Gastroesophageal sphincter (tissue), 4 donors: ENCODE results near the gene ARL9. TPM values are rescaled to one million over a fixed set of nuclear protein-coding genes. Genes with fewer than 3 reads are reported as not detected.

Experiments used
- ATAC-seq: fragments of 150-250 bp; one replicate; pipeline ENCODE4 v1.9.1; 2016; ENCODE audit warnings: mild to moderate bottlenecking, moderate library complexity
- H3K27ac ChIP-seq, 4 donors: fragments of 200-600 bp; sonication (generic) in 3 of 4; 1 replicate in 3 of 4; 2 replicates in 1 of 4; pipeline ENCODE4 v1.5.1; 2016 to 2019
- H3K27me3 ChIP-seq: fragments of 200-600 bp; sonication (generic); one replicate; pipeline ENCODE4 v1.5.1; 2019
- H3K36me3 ChIP-seq, 2 donors: fragments of 200-600 bp; sonication (generic); one replicate each; pipeline ENCODE4 v1.5.1; 2019; ENCODE audit warnings: control low read depth in 1 of 2
- H3K4me1 ChIP-seq, 3 donors: fragments of 200-600 bp; sonication (generic); 1 replicate in 2 of 3; 2 replicates in 1 of 3; pipeline ENCODE4 v1.5.1; 2016 to 2019; ENCODE audit warnings: control low read depth in 2 of 3
- H3K4me3 ChIP-seq, 2 donors: fragments of 200-600 bp; sonication (generic); one replicate each; pipeline ENCODE4 v1.5.1; 2019; ENCODE audit warnings: mild to moderate bottlenecking in 1 of 2, moderate library complexity in 1 of 2
- H3K9me3 ChIP-seq, 3 donors: fragments of 200-600 bp; sonication (generic); one replicate each; pipeline ENCODE4 v1.5.1; 2017 to 2019; ENCODE audit warnings: control low read depth in 2 of 3
- CTCF ChIP-seq, 4 experiments: fragments of 200-600 bp in 2 of 4; fragments of 450-650 bp in 2 of 4; sonication (generic) in 1 of 4; IDR thresholded peaks; one replicate each; pipeline ENCODE4 v1.5.1; 2017 to 2019; ENCODE audit warnings: antibody characterized with exemption in 4 of 4, mild to moderate bottlenecking in 2 of 4, moderate library complexity in 2 of 4
- EP300 ChIP-seq: sonication (generic); formaldehyde crosslinking; IDR thresholded peaks from one replicate; pipeline ENCODE4 v1.6.1; 2017; ENCODE audit warnings: antibody characterized with exemption, mild to moderate bottlenecking
- POLR2A ChIP-seq, 2 donors: fragments of 450-650 bp; IDR thresholded peaks; one replicate each; pipeline ENCODE4 v1.6.1; 2017; ENCODE audit warnings: antibody characterized with exemption in 2 of 2, mild to moderate bottlenecking in 2 of 2, moderate library complexity in 1 of 2
- POLR2AphosphoS5 ChIP-seq: sonication (generic); formaldehyde crosslinking; IDR thresholded peaks from one replicate; pipeline ENCODE4 v1.6.1; 2017; ENCODE audit warnings: antibody characterized with exemption
- WGBS, 2 donors: methylation state at CpG; one replicate each; pipeline ENCODE4 v1.1.5; 2018; ENCODE audit warnings: low coverage in 1 of 2; 5-methylcytosine and 5-hydroxymethylcytosine counted together
- total RNA-seq, 4 donors: library from RNA; depleted of rRNA; stranded (reverse); fragments of >200 nt; gene quantifications; one replicate each; pipeline ENCODE4 v1.1.0, GENCODE V29; 2016

Gene ARL9, protein sequence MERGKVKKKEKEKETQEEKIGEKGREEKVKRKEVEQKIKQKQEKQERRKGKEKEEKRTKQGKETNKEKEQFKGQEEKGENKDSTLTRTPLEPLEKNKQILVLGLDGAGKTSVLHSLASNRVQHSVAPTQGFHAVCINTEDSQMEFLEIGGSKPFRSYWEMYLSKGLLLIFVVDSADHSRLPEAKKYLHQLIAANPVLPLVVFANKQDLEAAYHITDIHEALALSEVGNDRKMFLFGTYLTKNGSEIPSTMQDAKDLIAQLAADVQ
- under 1 TPM in 1 of 4 donors, not detected in 3; 0.54 TPM for total RNA-seq

- Histone ChIP-seq H3K4me3 (peak within 1 kb of the TSS; percentile 38 to 60), H3K9me3 (no peaks in the 10 kb centered on the region), H3K27me3 (no peaks in the 10 kb centered on the region), H3K36me3 (peaks cover 0 to 34% of the 10 kb centered on the region in 2 donors), H3K27ac (peak within 1 kb of the TSS in 3 of 4 donors; percentile 51 to 66 (median 56)), H3K4me1 (peaks cover 4 to 23% (median 6%) of the 10 kb centered on the region in 3 donors)
- no peak for TF ChIP-seq POLR2AphosphoS5
- no peak for TF ChIP-seq CTCF (IDR thresholded peaks at IDR 0.05)
- TF ChIP-seq POLR2A (IDR thresholded peaks at IDR 0.05), result no peak
- no peak for TF ChIP-seq EP300
- WGBS, 2 donors, result 0 to 1% methylated on average over 1 to 9 of the region's 56 CpGs
- ATAC-seq, result peak; percentile 81
These were observed at the start of gene ARL9 for GRCh38 chr4:56505269-56506130. ARL9 (plus strand) TSS chr4:56505791; CDS start chr4:56505863, 72 bp downstream.

DNA sequence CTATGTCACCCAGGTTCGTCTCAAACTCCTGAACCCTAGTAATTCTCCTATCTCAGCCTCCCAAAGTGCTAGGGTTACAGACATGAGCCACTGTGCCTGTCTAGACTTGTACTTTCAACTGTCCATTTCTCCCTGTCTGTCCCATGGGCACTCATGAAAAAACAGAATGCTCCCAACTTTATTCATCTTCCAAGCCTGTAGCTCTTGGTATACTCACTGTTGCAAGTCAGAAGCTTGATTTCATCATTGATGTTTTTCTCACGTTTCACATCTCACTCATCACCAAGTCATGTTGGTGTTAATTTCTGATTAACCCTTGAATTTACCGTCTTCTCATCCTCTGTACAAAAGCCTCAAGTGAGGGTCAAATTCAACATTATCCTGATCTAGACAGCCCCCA is 45.5 kb upstream of the ARL9 start:
- H3K27ac ChIP-seq, result no peak overlapping the region
- H3K27me3 ChIP-seq, result no peaks in the 10 kb centered on the region
- no peaks in the 10 kb centered on the region for H3K9me3 ChIP-seq
- TF ChIP-seq EP300 (no peak), CTCF (IDR thresholded peaks at IDR 0.05) (no peak), POLR2AphosphoS5 (no peak), POLR2A (IDR thresholded peaks at IDR 0.05) (no peak)
- no peak for ATAC-seq
- peaks cover 0 to 14% (median 0%) of the 10 kb centered on the region in 3 donors for H3K4me1 ChIP-seq
- H3K36me3 ChIP-seq, result peaks cover 0 to 78% of the 10 kb centered on the region in 2 donors
- WGBS, 2 donors, result 50 to 67% methylated on average over 1 to 3 of the region's 3 CpGs
- H3K4me3 ChIP-seq, result no peak overlapping the region

DNA sequence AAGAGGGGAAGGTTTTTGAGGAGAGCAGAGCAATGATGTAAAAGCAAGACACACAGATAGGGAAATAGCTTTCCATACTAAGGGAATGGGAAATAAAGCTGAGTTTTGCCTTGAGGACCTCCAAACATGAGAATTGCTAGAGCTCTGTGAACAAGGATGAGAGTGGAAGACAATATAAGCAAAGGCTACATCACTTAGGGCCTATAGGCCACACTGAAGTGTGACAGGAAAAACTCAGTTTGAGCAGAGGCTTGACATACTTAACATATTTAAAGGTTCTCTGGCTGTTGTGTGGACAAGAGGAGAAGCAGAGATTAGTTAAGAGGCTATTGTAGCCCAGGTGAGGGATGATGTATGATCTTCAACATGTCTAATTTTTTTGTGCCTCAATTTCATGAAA is 43.4 kb upstream of the ARL9 start:
- Histone ChIP-seq H3K36me3 (peaks cover 0 to 57% of the 10 kb centered on the region in 2 donors), H3K9me3 (no peaks in the 10 kb centered on the region), H3K4me3 (no peak overlapping the region), H3K27ac (no peak overlapping the region), H3K4me1 (peaks cover 0 to 25% (median 11%) of the 10 kb centered on the region in 3 donors), H3K27me3 (no peaks in the 10 kb centered on the region)
- no peak for ATAC-seq
- TF ChIP-seq EP300 (no peak), CTCF (IDR thresholded peaks at IDR 0.05) (no peak), POLR2AphosphoS5 (no peak), POLR2A (IDR thresholded peaks at IDR 0.05) (no peak)

- Histone ChIP-seq H3K27me3 (no peaks in the 10 kb centered on the region), H3K36me3 (peaks cover 0 to 44% of the 10 kb centered on the region in 2 donors), H3K27ac (no peak overlapping the region), H3K9me3 (no peaks in the 10 kb centered on the region), H3K4me3 (no peak overlapping the region), H3K4me1 (peaks cover 0 to 31% (median 11%) of the 10 kb centered on the region in 3 donors)
- WGBS, 2 donors, result 81 to 88% methylated on average over 4 of the region's 5 CpGs
- no peak for ATAC-seq
- TF ChIP-seq EP300 (no peak), POLR2A (IDR thresholded peaks at IDR 0.05) (no peak), POLR2AphosphoS5 (no peak), CTCF (IDR thresholded peaks at IDR 0.05) (no peak)
These were observed 41.9 kb upstream of the ARL9 start for GRCh38 chr4:56463711-56464110.
